Measurements from ENCODE around the gene PPARD.

- TF ChIP-seq TARDBP (IDR thresholded peaks at IDR 0.05): no peak
- no peak for TF ChIP-seq FOXM1 (IDR thresholded peaks at IDR 0.05; ENCODE audit: borderline replicate concordance)
- no peak for TF ChIP-seq ELF4 (IDR thresholded peaks at IDR 0.05)
- no peak for TF ChIP-seq BHLHE40 (IDR thresholded peaks at IDR 0.05; ENCODE audit: borderline replicate concordance)
These were observed 105.8 kb downstream of the PPARD start for GRCh38 chr6:35448191-35448590.
